Liver (tissue), 9 donors: ENCODE results near the gene MYO16. TPM values are rescaled to one million over a fixed set of nuclear protein-coding genes. Genes with fewer than 3 reads are reported as not detected.

Source experiments
- DNase-seq: peaks from one replicate; pipeline ENCODE4 v3.0.0-alpha.2; 2017; ENCODE audit warnings: low spot score
- H3K27ac ChIP-seq, 2 donors: one replicate each; pipeline ENCODE4 v1.7.0; 2013; ENCODE audit warnings: inconsistent platforms in 2 of 2, low read length in 2 of 2, control low read depth in 1 of 2, low read depth in 1 of 2, mild to moderate bottlenecking in 1 of 2
- H3K27me3 ChIP-seq, 4 donors: one replicate each; pipeline versions ENCODE4 v1.6.1 to v1.7.0; 2013; ENCODE audit warnings: low read length in 3 of 4, inconsistent platforms in 1 of 4, mild to moderate bottlenecking in 1 of 4, moderate library complexity in 1 of 4; ENCODE audit not compliant: control insufficient read depth in 4 of 4, insufficient read depth in 4 of 4
- H3K36me3 ChIP-seq, 4 donors: one replicate each; pipeline versions ENCODE4 v1.6.1 to v1.7.0; 2013; ENCODE audit warnings: low read length in 3 of 4, mild to moderate bottlenecking in 3 of 4, low read depth in 1 of 4, moderate library complexity in 1 of 4; ENCODE audit not compliant: control insufficient read depth in 4 of 4, insufficient read depth in 3 of 4
- H3K4me1 ChIP-seq, 4 donors: one replicate each; pipeline versions ENCODE4 v1.6.1 to v1.7.0; 2013; ENCODE audit warnings: low read length in 3 of 4, mild to moderate bottlenecking in 3 of 4, moderate library complexity in 1 of 4; ENCODE audit not compliant: control insufficient read depth in 4 of 4, insufficient read depth in 4 of 4
- H3K4me3 ChIP-seq, 3 donors: one replicate each; pipeline versions ENCODE4 v1.6.1 to v1.7.0; 2013; ENCODE audit warnings: low read length in 3 of 3, control low read depth in 1 of 3, low read depth in 1 of 3, mild to moderate bottlenecking in 1 of 3
- H3K9ac ChIP-seq, 2 donors: one replicate each; pipeline ENCODE4 v1.7.0; 2013; ENCODE audit warnings: low read length in 2 of 2, mild to moderate bottlenecking in 2 of 2, moderate library complexity in 2 of 2, control low read depth in 1 of 2, low read depth in 1 of 2
- H3K9me3 ChIP-seq, 4 donors: one replicate each; pipeline versions ENCODE4 v1.6.1 to v1.7.0; 2013; ENCODE audit warnings: low read length in 3 of 4; ENCODE audit not compliant: control insufficient read depth in 4 of 4
- EGR1 ChIP-seq, 2 donors: IDR thresholded peaks; 2 replicates each; pipeline ENCODE4 v1.6.1; 2016 to 2018; ENCODE audit warnings: antibody characterized with exemption in 2 of 2, low read depth in 2 of 2
- FOXA1 ChIP-seq: IDR thresholded peaks from 2 replicates; pipeline ENCODE4 v1.6.1; 2016; ENCODE audit warnings: antibody characterized with exemption
- FOXA2 ChIP-seq: IDR thresholded peaks from 2 replicates; pipeline ENCODE4 v1.6.1; 2016; ENCODE audit warnings: antibody characterized with exemption
- GABPA ChIP-seq, 2 donors: IDR thresholded peaks in 1 of 2; conservative IDR thresholded peaks in 1 of 2; 2 replicates each; pipeline ENCODE4 v1.6.1; 2016; ENCODE audit warnings: antibody characterized with exemption in 2 of 2, mild to moderate bottlenecking in 1 of 2, moderate library complexity in 1 of 2
- HNF4A ChIP-seq, 2 donors: conservative IDR thresholded peaks; 2 replicates each; pipeline ENCODE4 v1.6.1; 2016; ENCODE audit warnings: antibody characterized with exemption in 2 of 2, mild to moderate bottlenecking in 2 of 2
- HNF4G ChIP-seq: IDR thresholded peaks from 2 replicates; pipeline ENCODE4 v1.6.1; 2016; ENCODE audit warnings: antibody characterized with exemption
- JUND ChIP-seq, 2 donors: IDR thresholded peaks; 2 replicates each; pipeline ENCODE4 v1.6.1; 2016; ENCODE audit warnings: antibody characterized with exemption in 2 of 2
- NR2F2 ChIP-seq: IDR thresholded peaks from 2 replicates; pipeline ENCODE4 v1.6.1; 2016; ENCODE audit warnings: antibody characterized with exemption
- RAD21 ChIP-seq, 2 donors: IDR thresholded peaks; 2 replicates each; pipeline ENCODE4 v1.6.1; 2016; ENCODE audit warnings: antibody characterized with exemption in 2 of 2, mild to moderate bottlenecking in 2 of 2
- RXRA ChIP-seq, 2 donors: IDR thresholded peaks; 2 replicates each; pipeline ENCODE4 v1.6.1; 2017 to 2018; ENCODE audit warnings: antibody characterized with exemption in 2 of 2, mild to moderate bottlenecking in 1 of 2
- SP1 ChIP-seq: IDR thresholded peaks from 2 replicates; pipeline ENCODE4 v1.6.1; 2018; ENCODE audit warnings: antibody characterized with exemption, mild to moderate bottlenecking
- TAF1 ChIP-seq: conservative IDR thresholded peaks from 2 replicates; pipeline ENCODE4 v1.6.1; 2016; ENCODE audit warnings: antibody characterized with exemption, mild to moderate bottlenecking
- YY1 ChIP-seq: IDR thresholded peaks from 2 replicates; pipeline ENCODE4 v1.6.1; 2016; ENCODE audit warnings: antibody characterized with exemption, mild to moderate bottlenecking
- WGBS: extraction: QIAGEN DNeasy Blood & Tissue Kit; methylation state at CpG from one replicate; pipeline ENCODE4 v1.1.7; 2013; 5-methylcytosine and 5-hydroxymethylcytosine counted together
- polyA plus RNA-seq, 2 donors: library from polyadenylated mRNA; stranded (reverse) in 1 of 2; unstranded in 1 of 2; fragments of 200-250 nt in 1 of 2; fragments of >200 nt in 1 of 2; fragmentation: Nextera tagmentation in 1 of 2; extraction: Ambion mirVana in 1 of 2; gene quantifications; one replicate each; pipeline versions ENCODE4 v1.2.1 to v1.2.3, GENCODE V29; 2013 to 2015
- total RNA-seq, 2 donors: library from RNA; depleted of rRNA; stranded (reverse); fragments of >200 nt; gene quantifications; one replicate each; pipeline ENCODE4 v1.2.3, GENCODE V29; 2014
- TF ChIP-seq, protein P1 (sequence below): IDR thresholded peaks from 2 replicates; pipeline ENCODE4 v1.6.1; 2016; ENCODE audit warnings: antibody characterized with exemption, mild to moderate bottlenecking
- TF ChIP-seq, protein P2 (sequence below): IDR thresholded peaks from 2 replicates; pipeline ENCODE4 v1.6.1; 2016; ENCODE audit warnings: antibody characterized with exemption
- TF ChIP-seq, protein P3 (sequence below): IDR thresholded peaks from 2 replicates; pipeline ENCODE4 v1.6.1; 2016; ENCODE audit warnings: antibody characterized with exemption
- TF ChIP-seq, protein P4 (sequence below): fragments of 150-350 bp; IDR thresholded peaks from 2 replicates; pipeline ENCODE4 v1.5.1; 2017; ENCODE audit warnings: improper control_type of control experiment, low read depth, low read length; ENCODE audit not compliant: missing input control
- TF ChIP-seq, protein P5 (sequence below): IDR thresholded peaks from 2 replicates; pipeline ENCODE4 v1.6.1; 2016; ENCODE audit warnings: antibody characterized with exemption
- donor health status: healthy.
- donor health status: healthy.
- donor health status: healthy.
- donor health status: healthy.
- donor health status: healthy.

The MYO16 gene
- total and polyA plus RNA-seq, 4 donors, result 0.37 to 1.1 (median 0.68) TPM

DNA sequence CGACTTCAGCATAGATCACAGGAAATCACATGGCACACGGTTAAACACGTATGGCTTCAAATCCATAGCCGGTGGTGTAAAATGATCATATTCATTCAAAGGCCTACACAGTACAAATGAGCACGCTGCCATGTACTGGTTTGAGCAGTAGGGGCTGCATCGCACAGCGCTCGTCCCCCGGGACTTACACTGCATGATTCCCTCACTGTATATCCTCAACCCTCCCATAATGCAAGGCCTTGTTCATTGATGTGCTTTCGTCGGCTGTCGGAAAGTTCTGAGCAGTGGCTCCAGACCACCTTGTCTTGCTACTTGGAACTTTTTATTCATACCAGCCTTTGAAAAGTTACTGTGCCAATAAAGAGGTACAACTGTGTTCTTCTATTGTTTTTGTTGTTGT, 578.2 kb downstream of the MYO16 start:
- Histone ChIP-seq H3K4me1 (no peaks in the 10 kb centered on the region), H3K36me3 (no peaks in the 10 kb centered on the region), H3K4me3 (no peak overlapping the region), H3K9ac (no peak overlapping the region), H3K27me3 (no peaks in the 10 kb centered on the region), H3K27ac (no peak overlapping the region), H3K9me3 (no peaks in the 10 kb centered on the region)
- no peak for DNase-seq
- no peak for TF ChIP-seq TAF1
- TF ChIP-seq SP1, result no peak
- no peak for TF ChIP-seq RAD21 (IDR thresholded peaks at IDR 0.05)
- TF ChIP-seq FOXA2, result no peak
- TF ChIP-seq NR2F2, result no peak
- TF ChIP-seq, protein P1, sequence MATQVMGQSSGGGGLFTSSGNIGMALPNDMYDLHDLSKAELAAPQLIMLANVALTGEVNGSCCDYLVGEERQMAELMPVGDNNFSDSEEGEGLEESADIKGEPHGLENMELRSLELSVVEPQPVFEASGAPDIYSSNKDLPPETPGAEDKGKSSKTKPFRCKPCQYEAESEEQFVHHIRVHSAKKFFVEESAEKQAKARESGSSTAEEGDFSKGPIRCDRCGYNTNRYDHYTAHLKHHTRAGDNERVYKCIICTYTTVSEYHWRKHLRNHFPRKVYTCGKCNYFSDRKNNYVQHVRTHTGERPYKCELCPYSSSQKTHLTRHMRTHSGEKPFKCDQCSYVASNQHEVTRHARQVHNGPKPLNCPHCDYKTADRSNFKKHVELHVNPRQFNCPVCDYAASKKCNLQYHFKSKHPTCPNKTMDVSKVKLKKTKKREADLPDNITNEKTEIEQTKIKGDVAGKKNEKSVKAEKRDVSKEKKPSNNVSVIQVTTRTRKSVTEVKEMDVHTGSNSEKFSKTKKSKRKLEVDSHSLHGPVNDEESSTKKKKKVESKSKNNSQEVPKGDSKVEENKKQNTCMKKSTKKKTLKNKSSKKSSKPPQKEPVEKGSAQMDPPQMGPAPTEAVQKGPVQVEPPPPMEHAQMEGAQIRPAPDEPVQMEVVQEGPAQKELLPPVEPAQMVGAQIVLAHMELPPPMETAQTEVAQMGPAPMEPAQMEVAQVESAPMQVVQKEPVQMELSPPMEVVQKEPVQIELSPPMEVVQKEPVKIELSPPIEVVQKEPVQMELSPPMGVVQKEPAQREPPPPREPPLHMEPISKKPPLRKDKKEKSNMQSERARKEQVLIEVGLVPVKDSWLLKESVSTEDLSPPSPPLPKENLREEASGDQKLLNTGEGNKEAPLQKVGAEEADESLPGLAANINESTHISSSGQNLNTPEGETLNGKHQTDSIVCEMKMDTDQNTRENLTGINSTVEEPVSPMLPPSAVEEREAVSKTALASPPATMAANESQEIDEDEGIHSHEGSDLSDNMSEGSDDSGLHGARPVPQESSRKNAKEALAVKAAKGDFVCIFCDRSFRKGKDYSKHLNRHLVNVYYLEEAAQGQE, result no peak
- TF ChIP-seq RXRA (IDR thresholded peaks at IDR 0.05), result no peak
- TF ChIP-seq EGR1 (IDR thresholded peaks at IDR 0.05; ENCODE audit: low read depth in 2 of 2), result no peak
- TF ChIP-seq, protein P2, sequence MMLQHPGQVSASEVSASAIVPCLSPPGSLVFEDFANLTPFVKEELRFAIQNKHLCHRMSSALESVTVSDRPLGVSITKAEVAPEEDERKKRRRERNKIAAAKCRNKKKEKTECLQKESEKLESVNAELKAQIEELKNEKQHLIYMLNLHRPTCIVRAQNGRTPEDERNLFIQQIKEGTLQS, result no peak
- no peak for TF ChIP-seq YY1
- TF ChIP-seq, protein P3, sequence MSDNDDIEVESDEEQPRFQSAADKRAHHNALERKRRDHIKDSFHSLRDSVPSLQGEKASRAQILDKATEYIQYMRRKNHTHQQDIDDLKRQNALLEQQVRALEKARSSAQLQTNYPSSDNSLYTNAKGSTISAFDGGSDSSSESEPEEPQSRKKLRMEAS, result no peak
- TF ChIP-seq GABPA (IDR thresholded peaks at IDR 0.05 in 1 of 2, conservative IDR thresholded peaks at IDR 0.05 in 1 of 2), result no peak
- no peak for TF ChIP-seq JUND (IDR thresholded peaks at IDR 0.05)
- WGBS, result 97% methylated on average over 12 of the region's 12 CpGs

DNA sequence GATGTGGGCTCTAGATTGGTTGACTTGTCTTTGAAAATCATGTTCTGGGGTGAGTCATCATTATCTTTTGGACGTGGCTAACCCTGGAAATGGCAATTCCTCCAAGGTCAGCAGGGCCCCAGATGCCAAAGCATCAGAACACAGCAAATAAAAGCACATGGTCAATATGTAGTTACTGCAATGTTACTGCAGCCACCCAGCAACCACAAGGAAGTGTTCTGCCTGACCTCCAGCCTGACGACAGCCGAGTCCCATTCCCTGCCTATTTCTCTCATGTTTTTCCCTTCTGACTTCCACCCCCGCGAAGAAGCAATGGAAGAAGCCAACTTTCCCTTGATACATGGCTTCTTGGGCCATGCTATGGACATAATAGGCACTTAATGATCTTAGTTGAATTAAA, 579.1 kb downstream of the MYO16 start:
- TF ChIP-seq, protein P4, sequence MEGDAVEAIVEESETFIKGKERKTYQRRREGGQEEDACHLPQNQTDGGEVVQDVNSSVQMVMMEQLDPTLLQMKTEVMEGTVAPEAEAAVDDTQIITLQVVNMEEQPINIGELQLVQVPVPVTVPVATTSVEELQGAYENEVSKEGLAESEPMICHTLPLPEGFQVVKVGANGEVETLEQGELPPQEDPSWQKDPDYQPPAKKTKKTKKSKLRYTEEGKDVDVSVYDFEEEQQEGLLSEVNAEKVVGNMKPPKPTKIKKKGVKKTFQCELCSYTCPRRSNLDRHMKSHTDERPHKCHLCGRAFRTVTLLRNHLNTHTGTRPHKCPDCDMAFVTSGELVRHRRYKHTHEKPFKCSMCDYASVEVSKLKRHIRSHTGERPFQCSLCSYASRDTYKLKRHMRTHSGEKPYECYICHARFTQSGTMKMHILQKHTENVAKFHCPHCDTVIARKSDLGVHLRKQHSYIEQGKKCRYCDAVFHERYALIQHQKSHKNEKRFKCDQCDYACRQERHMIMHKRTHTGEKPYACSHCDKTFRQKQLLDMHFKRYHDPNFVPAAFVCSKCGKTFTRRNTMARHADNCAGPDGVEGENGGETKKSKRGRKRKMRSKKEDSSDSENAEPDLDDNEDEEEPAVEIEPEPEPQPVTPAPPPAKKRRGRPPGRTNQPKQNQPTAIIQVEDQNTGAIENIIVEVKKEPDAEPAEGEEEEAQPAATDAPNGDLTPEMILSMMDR, result no peak
- TF ChIP-seq HNF4A (conservative IDR thresholded peaks at IDR 0.05) (no peak), FOXA1 (no peak), SP1 (no peak), FOXA2 (no peak), HNF4G (no peak), RXRA (IDR thresholded peaks at IDR 0.05) (no peak)
- TF ChIP-seq, protein P1, result no peak
- TF ChIP-seq, protein P5, sequence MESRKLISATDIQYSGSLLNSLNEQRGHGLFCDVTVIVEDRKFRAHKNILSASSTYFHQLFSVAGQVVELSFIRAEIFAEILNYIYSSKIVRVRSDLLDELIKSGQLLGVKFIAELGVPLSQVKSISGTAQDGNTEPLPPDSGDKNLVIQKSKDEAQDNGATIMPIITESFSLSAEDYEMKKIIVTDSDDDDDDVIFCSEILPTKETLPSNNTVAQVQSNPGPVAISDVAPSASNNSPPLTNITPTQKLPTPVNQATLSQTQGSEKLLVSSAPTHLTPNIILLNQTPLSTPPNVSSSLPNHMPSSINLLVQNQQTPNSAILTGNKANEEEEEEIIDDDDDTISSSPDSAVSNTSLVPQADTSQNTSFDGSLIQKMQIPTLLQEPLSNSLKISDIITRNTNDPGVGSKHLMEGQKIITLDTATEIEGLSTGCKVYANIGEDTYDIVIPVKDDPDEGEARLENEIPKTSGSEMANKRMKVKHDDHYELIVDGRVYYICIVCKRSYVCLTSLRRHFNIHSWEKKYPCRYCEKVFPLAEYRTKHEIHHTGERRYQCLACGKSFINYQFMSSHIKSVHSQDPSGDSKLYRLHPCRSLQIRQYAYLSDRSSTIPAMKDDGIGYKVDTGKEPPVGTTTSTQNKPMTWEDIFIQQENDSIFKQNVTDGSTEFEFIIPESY, result no peak
- Histone ChIP-seq H3K9me3 (no peaks in the 10 kb centered on the region), H3K36me3 (no peaks in the 10 kb centered on the region), H3K27me3 (no peaks in the 10 kb centered on the region), H3K27ac (no peak overlapping the region), H3K4me3 (no peak overlapping the region), H3K9ac (no peak overlapping the region), H3K4me1 (no peaks in the 10 kb centered on the region)
- 86% methylated on average over 5 of the region's 5 CpGs for WGBS
- DNase-seq, result no peak
